ENCODE results near the gene ADGRG6. TPM values are rescaled to one million over a fixed set of nuclear protein-coding genes. Genes with fewer than 3 reads are reported as not detected.

Gene ADGRG6
- not detected for polyA plus RNA-seq (2012; ENCODE audit: low read depth, missing spikeins)

DNA sequence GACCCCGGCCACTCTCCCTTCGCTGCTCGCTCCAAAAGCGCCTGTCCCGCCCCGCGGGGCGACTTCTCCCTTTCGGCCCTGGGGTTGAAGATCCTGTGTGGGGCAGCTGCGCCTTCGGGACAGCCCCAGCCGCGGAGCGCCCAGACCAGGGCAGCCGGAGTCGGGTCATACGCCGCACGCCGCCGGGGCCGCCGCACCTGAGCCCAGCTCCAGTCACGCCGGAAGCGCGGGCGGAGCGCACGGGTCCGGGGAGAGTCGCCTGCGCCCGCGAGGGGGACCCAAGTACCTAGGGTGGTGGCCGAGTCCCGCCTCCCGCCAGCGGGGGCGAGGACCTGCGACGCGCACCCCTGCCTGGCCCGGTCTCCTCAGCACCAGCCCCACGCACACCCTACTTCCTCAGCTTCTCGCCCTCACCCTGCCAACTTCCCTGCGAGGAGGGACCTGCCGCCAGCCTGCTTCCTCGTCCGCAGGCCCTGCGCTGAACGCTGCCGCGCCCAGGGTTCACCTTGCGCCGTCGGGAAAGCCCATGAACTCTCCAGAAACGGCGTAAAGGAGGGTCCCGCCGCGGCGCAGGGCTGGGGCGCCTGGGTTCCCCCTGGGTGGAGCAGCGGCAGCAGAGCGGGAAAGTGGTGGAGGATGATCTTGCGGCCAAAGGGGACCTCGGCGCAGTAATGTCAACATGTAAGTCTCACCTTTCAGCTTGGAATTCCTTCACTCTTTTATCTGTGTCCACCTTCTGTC lies at the start of gene ADGRG6:
Gene ADGRG6 (plus strand): TSS at position 357 of the 741 bp plus-strand sequence. CDS start 323 bp downstream, at position 680.
- no peak for TF ChIP-seq POLR2AphosphoS5 (IDR thresholded peaks at IDR 0.05; ENCODE audit: low read depth, low read length)
- no peak for TF ChIP-seq SPI1 (IDR thresholded peaks at IDR 0.05; ENCODE audit: low read depth, low read length)
- no peak for TF ChIP-seq POLR2A (IDR thresholded peaks at IDR 0.05; ENCODE audit: low read depth, low read length)
- no peak for TF ChIP-seq POU2F2 (IDR thresholded peaks at IDR 0.05; ENCODE audit: low read depth, low read length)
- TF ChIP-seq TAF1 (IDR thresholded peaks at IDR 0.05; ENCODE audit: low read depth, low read length): no peak
- DNase-seq (ENCODE audit: insufficient read length, low spot score) (peak; percentile 24), FAIRE-seq (no peak)

DNA sequence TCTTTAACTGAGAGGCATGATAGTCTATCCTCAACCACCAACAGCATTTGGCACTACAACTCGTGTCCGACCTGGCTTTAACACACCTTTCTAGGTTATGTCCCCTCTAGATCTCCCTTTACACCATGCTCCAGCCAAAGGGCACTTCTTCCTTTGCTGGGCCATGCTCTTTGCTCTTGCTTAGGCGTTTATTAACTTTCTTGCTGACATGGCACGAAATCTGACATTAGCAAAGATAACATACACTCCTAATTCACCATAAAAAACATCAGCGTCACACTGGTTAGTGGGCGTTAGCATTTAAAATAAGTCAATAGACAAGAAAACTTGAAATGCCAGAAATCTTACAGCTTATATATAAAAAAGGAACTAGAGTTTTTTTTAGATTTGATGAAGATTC lies 47.3 kb upstream of the ADGRG6 start:
- FAIRE-seq (no peak), DNase-seq (ENCODE audit: insufficient read length, low spot score) (no peak)
- TF ChIP-seq POLR2AphosphoS5 (IDR thresholded peaks at IDR 0.05; ENCODE audit: low read depth, low read length): no peak
- no peak for TF ChIP-seq PAX5 (IDR thresholded peaks at IDR 0.05; ENCODE audit: insufficient read depth, low read length, severe bottlenecking)
- TF ChIP-seq TAF1 (IDR thresholded peaks at IDR 0.05; ENCODE audit: low read depth, low read length): no peak
- TF ChIP-seq POLR2A (IDR thresholded peaks at IDR 0.05; ENCODE audit: low read depth, low read length): no peak

DNA sequence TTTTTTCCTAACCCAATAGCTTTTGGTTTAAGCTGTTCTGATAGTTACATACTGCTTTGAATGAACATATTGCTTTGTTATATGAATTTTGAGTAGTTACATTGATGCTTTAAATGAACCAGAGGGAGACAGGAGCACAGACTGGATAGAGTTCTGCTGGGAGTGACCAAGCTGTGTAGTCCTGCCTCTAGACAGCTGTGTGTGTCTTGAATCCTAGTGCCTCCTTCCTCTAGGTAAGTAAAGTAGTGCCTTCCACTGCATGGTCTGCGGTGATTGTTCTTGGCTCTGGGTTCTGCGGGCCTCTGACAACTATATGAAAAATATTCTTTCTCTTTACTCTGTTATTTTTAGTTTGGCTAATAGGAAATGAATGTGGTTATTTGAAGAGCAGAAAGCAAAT lies 46.0 kb upstream of the ADGRG6 start:
- DNase-seq (ENCODE audit: insufficient read length, low spot score) (no peak), FAIRE-seq (no peak)
- no peak for TF ChIP-seq TAF1 (IDR thresholded peaks at IDR 0.05; ENCODE audit: low read depth, low read length)
- TF ChIP-seq PAX5 (IDR thresholded peaks at IDR 0.05; ENCODE audit: insufficient read depth, low read length, severe bottlenecking): no peak
- TF ChIP-seq SPI1 (IDR thresholded peaks at IDR 0.05; ENCODE audit: low read depth, low read length): no peak
- no peak for TF ChIP-seq POLR2AphosphoS5 (IDR thresholded peaks at IDR 0.05; ENCODE audit: low read depth, low read length)
- no peak for TF ChIP-seq POU2F2 (IDR thresholded peaks at IDR 0.05; ENCODE audit: low read depth, low read length)
- no peak for TF ChIP-seq POLR2A (IDR thresholded peaks at IDR 0.05; ENCODE audit: low read depth, low read length)

DNA sequence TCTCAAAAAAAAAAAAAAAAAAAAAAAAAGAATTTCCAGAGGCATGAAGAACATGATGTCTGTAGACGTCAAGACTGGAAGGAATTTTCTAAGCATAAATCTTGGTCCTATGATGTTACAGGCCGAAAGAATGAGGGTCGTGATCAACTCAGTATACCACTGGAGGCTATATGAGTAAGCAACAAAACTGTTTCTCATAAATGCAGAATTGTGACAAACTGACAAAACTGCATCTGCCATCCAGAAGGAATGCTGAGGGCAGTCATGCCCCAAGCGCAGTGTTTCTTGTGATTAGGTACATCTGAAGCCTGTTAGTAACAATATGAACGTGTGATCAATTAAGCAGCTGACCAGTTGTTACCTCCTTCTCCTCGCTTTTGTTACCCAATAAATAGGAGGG lies 43.5 kb upstream of the ADGRG6 start:
- no peak for TF ChIP-seq PAX5 (IDR thresholded peaks at IDR 0.05; ENCODE audit: insufficient read depth, low read length, severe bottlenecking)
- TF ChIP-seq POLR2A (IDR thresholded peaks at IDR 0.05; ENCODE audit: low read depth, low read length): no peak
- TF ChIP-seq TAF1 (IDR thresholded peaks at IDR 0.05; ENCODE audit: low read depth, low read length): no peak
- TF ChIP-seq SPI1 (IDR thresholded peaks at IDR 0.05; ENCODE audit: low read depth, low read length): no peak
- DNase-seq (ENCODE audit: insufficient read length, low spot score) (no peak), FAIRE-seq (no peak)

DNA sequence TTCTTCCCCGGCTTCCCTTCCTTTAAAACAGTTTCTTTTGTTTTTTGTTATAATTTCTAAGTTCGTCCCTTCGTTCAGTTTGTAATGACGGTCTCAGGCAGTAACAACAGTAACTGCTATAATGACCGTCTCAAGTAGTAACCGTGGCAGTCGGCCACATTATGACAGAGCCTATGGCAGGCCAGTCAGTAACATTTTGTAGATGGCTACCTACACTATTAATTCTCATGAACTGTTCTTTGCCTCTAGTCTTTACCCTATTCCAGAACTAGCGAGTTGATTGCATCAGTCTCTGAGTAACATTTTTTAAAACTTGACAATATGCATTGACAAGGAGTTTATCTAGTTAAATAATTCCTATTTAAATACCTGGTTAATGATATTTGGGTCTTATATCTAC lies 43.0 kb upstream of the ADGRG6 start:
- FAIRE-seq (no peak), DNase-seq (ENCODE audit: insufficient read length, low spot score) (no peak)
- TF ChIP-seq SPI1 (IDR thresholded peaks at IDR 0.05; ENCODE audit: low read depth, low read length): no peak
- TF ChIP-seq POU2F2 (IDR thresholded peaks at IDR 0.05; ENCODE audit: low read depth, low read length): no peak
- no peak for TF ChIP-seq POLR2AphosphoS5 (IDR thresholded peaks at IDR 0.05; ENCODE audit: low read depth, low read length)
- TF ChIP-seq POLR2A (IDR thresholded peaks at IDR 0.05; ENCODE audit: low read depth, low read length): no peak
- TF ChIP-seq TAF1 (IDR thresholded peaks at IDR 0.05; ENCODE audit: low read depth, low read length): no peak
- no peak for TF ChIP-seq PAX5 (IDR thresholded peaks at IDR 0.05; ENCODE audit: insufficient read depth, low read length, severe bottlenecking)

DNA sequence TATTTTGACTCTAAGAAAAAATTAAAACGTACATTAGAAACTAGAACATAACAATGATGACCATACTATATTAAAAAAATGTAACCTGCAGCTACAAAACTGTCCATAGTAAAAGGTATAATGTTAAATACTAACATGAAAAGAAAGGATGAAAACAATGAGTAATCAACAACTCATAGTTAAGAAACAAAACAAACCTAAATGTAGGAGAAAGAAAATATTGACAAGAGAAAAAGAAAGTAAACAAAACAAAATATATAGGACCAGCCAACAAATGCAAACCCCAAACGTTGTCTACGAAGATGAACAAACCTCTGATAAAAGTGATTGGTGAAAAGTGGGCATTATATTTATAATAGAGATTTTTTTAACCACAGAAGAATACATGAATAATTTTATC lies 41.1 kb upstream of the ADGRG6 start:
- no peak for TF ChIP-seq POLR2AphosphoS5 (IDR thresholded peaks at IDR 0.05; ENCODE audit: low read depth, low read length)
- FAIRE-seq (no peak), DNase-seq (ENCODE audit: insufficient read length, low spot score) (no peak)

DNA sequence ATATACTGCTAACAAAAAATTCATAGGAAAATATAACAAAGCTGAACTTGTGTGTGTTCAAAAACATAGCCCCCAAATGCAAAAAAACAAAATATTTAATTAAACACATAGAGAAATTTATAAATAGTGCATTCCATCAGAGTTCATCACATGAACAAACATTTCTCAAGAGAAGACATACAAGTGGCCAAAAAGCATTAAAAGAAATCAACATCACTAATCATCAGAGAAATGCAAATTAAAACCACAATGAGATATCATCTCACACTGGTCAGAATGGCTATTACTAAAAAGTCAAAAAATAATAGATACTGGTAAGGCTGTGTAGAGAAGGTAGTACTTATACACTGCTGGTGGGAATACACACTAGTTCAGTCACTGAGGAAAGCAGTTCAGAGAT lies 39.6 kb upstream of the ADGRG6 start:
- FAIRE-seq: no peak
- TF ChIP-seq POLR2A (IDR thresholded peaks at IDR 0.05; ENCODE audit: low read depth, low read length): no peak
- TF ChIP-seq TAF1 (IDR thresholded peaks at IDR 0.05; ENCODE audit: low read depth, low read length): no peak
- no peak for TF ChIP-seq POU2F2 (IDR thresholded peaks at IDR 0.05; ENCODE audit: low read depth, low read length)
- no peak for TF ChIP-seq POLR2AphosphoS5 (IDR thresholded peaks at IDR 0.05; ENCODE audit: low read depth, low read length)
- no peak for TF ChIP-seq PAX5 (IDR thresholded peaks at IDR 0.05; ENCODE audit: insufficient read depth, low read length, severe bottlenecking)
- TF ChIP-seq SPI1 (IDR thresholded peaks at IDR 0.05; ENCODE audit: low read depth, low read length): no peak
- no peak for DNase-seq (ENCODE audit: insufficient read length, low spot score)

DNA sequence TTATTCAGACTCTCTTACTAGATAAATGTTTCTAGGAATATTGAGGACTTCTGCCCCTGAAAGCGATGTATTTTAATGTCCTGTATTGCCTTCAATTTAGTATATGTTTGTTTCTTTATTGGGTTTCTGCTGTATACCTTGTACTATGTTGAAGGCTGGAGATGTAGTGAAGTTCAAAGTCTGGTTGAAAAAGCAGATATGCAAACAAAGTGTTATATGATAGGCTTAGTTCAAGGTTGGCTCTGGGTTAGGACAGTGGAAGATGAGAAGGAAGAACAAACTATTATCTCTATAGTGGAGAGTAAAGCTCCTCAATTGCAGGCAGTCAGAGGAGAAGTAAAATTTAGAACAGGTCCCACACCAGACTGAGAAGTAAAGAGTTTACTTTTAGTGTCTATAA lies 36.3 kb upstream of the ADGRG6 start:
- FAIRE-seq: no peak
- no peak for DNase-seq (ENCODE audit: insufficient read length, low spot score)
- no peak for TF ChIP-seq POLR2A (IDR thresholded peaks at IDR 0.05; ENCODE audit: low read depth, low read length)
- TF ChIP-seq PAX5 (IDR thresholded peaks at IDR 0.05; ENCODE audit: insufficient read depth, low read length, severe bottlenecking): no peak
- TF ChIP-seq TAF1 (IDR thresholded peaks at IDR 0.05; ENCODE audit: low read depth, low read length): no peak
- no peak for TF ChIP-seq POU2F2 (IDR thresholded peaks at IDR 0.05; ENCODE audit: low read depth, low read length)
- TF ChIP-seq POLR2AphosphoS5 (IDR thresholded peaks at IDR 0.05; ENCODE audit: low read depth, low read length): no peak
- no peak for TF ChIP-seq SPI1 (IDR thresholded peaks at IDR 0.05; ENCODE audit: low read depth, low read length)

DNA sequence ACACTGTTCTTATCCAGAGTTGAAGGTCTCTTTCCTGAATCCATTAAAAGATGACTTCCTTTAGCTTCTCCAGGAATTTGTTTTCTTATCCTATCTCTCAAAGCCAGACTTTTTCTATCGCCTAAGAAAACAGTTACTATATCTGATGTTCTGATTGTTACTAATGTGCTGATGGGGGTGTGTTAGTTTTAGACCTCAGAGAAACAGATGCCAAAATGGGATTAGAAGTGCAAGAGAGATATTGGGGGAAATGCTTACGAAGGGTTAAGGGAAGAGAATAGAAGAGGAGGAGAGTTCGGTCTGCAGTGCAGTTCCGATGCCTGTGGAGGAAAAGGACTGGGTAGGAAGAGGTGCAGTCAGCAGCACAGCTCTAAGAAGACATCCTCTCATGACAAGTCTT lies 35.7 kb upstream of the ADGRG6 start:
- FAIRE-seq: no peak
- TF ChIP-seq PAX5 (IDR thresholded peaks at IDR 0.05; ENCODE audit: insufficient read depth, low read length, severe bottlenecking): no peak

DNA sequence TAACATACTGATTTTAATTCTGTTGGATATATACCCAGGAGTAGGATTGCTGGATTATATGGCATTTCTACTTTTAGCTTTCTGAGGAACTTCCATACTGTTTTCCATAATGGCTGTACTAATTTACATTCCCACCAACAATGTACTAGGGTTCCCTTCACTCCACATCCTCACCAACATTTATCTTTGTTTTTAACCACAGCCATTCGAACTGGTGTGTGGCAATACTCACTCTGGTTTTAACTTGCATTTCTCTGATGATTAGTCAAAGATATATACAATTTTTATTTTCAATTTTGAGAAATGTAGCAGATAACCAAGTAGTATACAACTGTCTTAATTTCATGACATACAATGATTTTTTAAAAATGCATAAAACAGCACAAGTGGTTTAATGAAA lies 30.3 kb upstream of the ADGRG6 start:
- FAIRE-seq (no peak), DNase-seq (ENCODE audit: insufficient read length, low spot score) (no peak)
- TF ChIP-seq SPI1 (IDR thresholded peaks at IDR 0.05; ENCODE audit: low read depth, low read length): no peak
- no peak for TF ChIP-seq TAF1 (IDR thresholded peaks at IDR 0.05; ENCODE audit: low read depth, low read length)
- no peak for TF ChIP-seq POLR2AphosphoS5 (IDR thresholded peaks at IDR 0.05; ENCODE audit: low read depth, low read length)
- no peak for TF ChIP-seq PAX5 (IDR thresholded peaks at IDR 0.05; ENCODE audit: insufficient read depth, low read length, severe bottlenecking)
- TF ChIP-seq POU2F2 (IDR thresholded peaks at IDR 0.05; ENCODE audit: low read depth, low read length): no peak
- TF ChIP-seq POLR2A (IDR thresholded peaks at IDR 0.05; ENCODE audit: low read depth, low read length): no peak

More for the DNA sequence above, 35.7 kb upstream of the ADGRG6 start:
- DNase-seq (ENCODE audit: insufficient read length, low spot score): no peak
